PC-3 (cell line): Measurements from ENCODE around the gene MDH1. TPM values are rescaled to one million over a fixed set of nuclear protein-coding genes. Genes with fewer than 3 reads are reported as not detected.

Experiments
- ATAC-seq: fragments of 200-7000 bp; cut with Tn5 transposase; 2 replicates; pipeline ENCODE4 v1.9.1; 2020; ENCODE audit warnings: mild to moderate bottlenecking, moderate library complexity
- Bru-seq: library from RNA; stranded (reverse); fragments of 400-500 nt; gene quantifications from one replicate; lab custom pipeline; 2021; lab: Mats Ljungman, UMichigan
- BruChase-seq, 2 experiments: library from RNA; stranded (reverse); fragments of 400-500 nt; gene quantifications; one replicate each; lab custom pipeline; 2021; lab: Mats Ljungman, UMichigan
- BruUV-seq: library from RNA; stranded (reverse); fragments of 400-500 nt; replicated peaks from 2 replicates; lab custom pipeline; 2021; lab: Mats Ljungman, UMichigan
- CTCF ChIA-PET: fragments of 300-600 bp; sonication (Branson Sonifier 250); formaldehyde crosslinking; loops from one replicate; lab custom pipeline; 2022; ENCODE audit warnings: antibody characterized with exemption; lab: Charles Lee
- POLR2A ChIA-PET: fragments of 300-600 bp; sonication (Branson Sonifier 250); formaldehyde crosslinking; loops from one replicate; lab custom pipeline; 2022; ENCODE audit warnings: antibody characterized with exemption; ENCODE audit not compliant: unreplicated experiment; lab: Charles Lee
- DNase-seq: peaks from one replicate; pipeline ENCODE4 v3.0.0-alpha.2; 2015
- H2AFZ ChIP-seq: fragments of 300-600 bp; sonication (generic); 2 replicates; pipeline ENCODE4 v1.6.0; 2016; ENCODE audit warnings: antibody characterized with exemption, low read length
- H3F3A ChIP-seq: fragments of 300-600 bp; sonication (generic); one replicate; pipeline ENCODE4 v1.6.0; 2017; ENCODE audit warnings: antibody characterized with exemption, low read length, control low read depth, mild to moderate bottlenecking; ENCODE audit not compliant: unreplicated experiment
- H3K27ac ChIP-seq: fragments of 300-600 bp; sonication (generic); 2 replicates; pipeline ENCODE4 v1.5.1; 2016; ENCODE audit warnings: mild to moderate bottlenecking, low read length
- H3K27me3 ChIP-seq: fragments of 300-600 bp; sonication (generic); 2 replicates; pipeline ENCODE4 v1.6.1; 2016; ENCODE audit warnings: low read length, mixed read lengths
- H3K36me3 ChIP-seq: fragments of 300-600 bp; sonication (generic); 2 replicates; pipeline ENCODE4 v1.6.1; 2016; ENCODE audit warnings: low read depth, mixed run types, low read length, mixed read lengths
- H3K4me1 ChIP-seq: fragments of 300-600 bp; sonication (generic); 2 replicates; pipeline ENCODE4 v1.5.1; 2016; ENCODE audit warnings: low read length; ENCODE audit not compliant: insufficient read depth
- H3K4me2 ChIP-seq: fragments of 300-600 bp; sonication (generic); 2 replicates; pipeline ENCODE4 v1.6.0; 2016; ENCODE audit warnings: low read length
- H3K4me3 ChIP-seq: fragments of 300-600 bp; sonication (generic); 2 replicates; pipeline ENCODE4 v1.5.1; 2016; ENCODE audit warnings: mild to moderate bottlenecking, low read length, mixed read lengths
- H3K79me2 ChIP-seq: fragments of 300-600 bp; sonication (generic); 2 replicates; pipeline ENCODE4 v1.6.1; 2017; ENCODE audit warnings: low read length, mixed read lengths
- H3K9ac ChIP-seq: fragments of 300-600 bp; sonication (generic); 2 replicates; pipeline ENCODE4 v1.6.0; 2016; ENCODE audit warnings: mild to moderate bottlenecking, low read length
- H3K9me2 ChIP-seq: fragments of 300-600 bp; sonication (generic); replicated peaks from 2 replicates; pipeline ENCODE4 v1.6.1; 2016; ENCODE audit warnings: mixed run types, low read length, mixed read lengths
- H3K9me3 ChIP-seq: fragments of 300-600 bp; sonication (generic); 2 replicates; pipeline ENCODE4 v1.6.1; 2016; ENCODE audit warnings: low read length, mixed read lengths
- H4K20me1 ChIP-seq: fragments of 300-600 bp; sonication (generic); 2 replicates; pipeline ENCODE4 v1.6.1; 2016; ENCODE audit warnings: low read length, mixed read lengths
- EZH2 ChIP-seq: fragments of 300-600 bp; sonication (generic); IDR thresholded peaks from one replicate; pipeline ENCODE4 v1.6.1; 2017; ENCODE audit warnings: antibody characterized with exemption, mild to moderate bottlenecking, low read length; ENCODE audit not compliant: unreplicated experiment
- EZH2phosphoT487 ChIP-seq: fragments of 300-600 bp; sonication (generic); IDR thresholded peaks from 2 replicates; pipeline ENCODE4 v1.6.1; 2018; ENCODE audit warnings: mild to moderate bottlenecking, antibody characterized with exemption, low read length, borderline replicate concordance
- intact Hi-C: fragments of 100-400 bp; cut with micrococcal nuclease; formaldehyde crosslinking; loops from 2 replicates; pipeline ENCODE4 v1.9.0; 2023
- long read RNA-seq: library from polyadenylated mRNA; unstranded; transcript quantifications from one replicate; pipeline ENCODE4 v2.0.0, GENCODE V29; 2021; ENCODE audit not compliant: unreplicated experiment
- total RNA-seq: library from RNA; depleted of rRNA; stranded (reverse); fragments of >200 nt; gene quantifications from 2 replicates; pipeline ENCODE4 v1.2.3, GENCODE V29; 2014; rRNA removed
- TF ChIP-seq, protein P1 (sequence below): fragments of 300-600 bp; sonication (generic); conservative IDR thresholded peaks from 2 replicates; pipeline ENCODE4 v1.5.1; 2017; ENCODE audit warnings: antibody characterized with exemption, low read depth, mild to moderate bottlenecking, low read length

Gene MDH1
- 249 and 304 TPM in 2 replicates for total RNA-seq
- percentile 90 among the genes with signal in this experiment for Bru-seq, nascent RNA
- percentile 89 among the genes with signal in this experiment for BruChase-seq, experiment 1, labeled RNA remaining after a 6-hour chase
- BruChase-seq, experiment 2, labeled RNA remaining after a 2-hour chase = percentile 88 among the genes with signal in this experiment
- long read RNA-seq, transcript MDH1-201 (9 exons, 1,650 nt) = major isoform, 296 of 308 reads
- long read RNA-seq, partial matches to known transcripts = 0 of 308 reads
- long read RNA-seq, other reads (novel, unspliced or antisense) = 7 of 308 reads

DNA sequence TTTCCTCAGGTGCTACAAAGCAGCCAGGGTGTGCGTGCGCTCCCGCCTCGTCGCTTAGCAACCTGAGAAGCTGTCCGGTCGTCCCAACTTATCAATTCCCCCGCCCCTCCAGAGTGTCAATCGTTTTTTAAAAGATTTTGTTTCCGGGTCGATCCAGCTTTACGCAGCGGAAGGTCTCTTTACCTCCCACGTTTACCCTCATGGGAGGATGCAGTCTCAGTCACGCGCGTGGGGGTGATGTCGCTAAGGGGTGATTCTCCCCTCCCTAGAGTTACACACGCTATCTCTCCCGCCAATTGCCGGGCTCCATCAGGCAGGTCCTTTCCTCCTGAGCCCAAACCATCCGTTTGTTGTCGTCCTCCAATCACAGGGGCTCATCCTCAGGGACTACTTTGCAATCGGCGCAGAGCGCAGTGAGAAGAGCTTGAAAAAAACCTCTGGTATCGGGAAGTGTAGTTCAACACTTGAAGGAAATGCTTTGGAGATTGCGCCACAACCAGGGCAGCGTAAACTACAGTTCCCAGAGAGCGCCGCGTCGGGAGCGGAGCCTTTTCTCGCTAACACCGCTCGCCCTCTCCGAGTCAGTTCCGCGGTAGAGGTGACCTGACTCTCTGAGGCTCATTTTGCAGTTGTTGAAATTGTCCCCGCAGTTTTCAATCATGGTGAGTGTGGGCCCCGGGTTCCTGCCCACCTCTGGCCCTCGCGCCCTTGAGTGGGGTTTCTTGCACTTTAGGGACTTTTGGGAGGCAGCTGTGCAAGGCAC, at the start of gene MDH1, which contains the start of gene WDPCP:
Gene MDH1, plus strand, starts transcription at position 579 of the 763 bp plus-strand sequence. Its CDS starts 81 bp downstream, at position 660.
Gene WDPCP, minus strand, starts transcription at position 93 of the 763 bp plus-strand sequence. CDS start 206 bp downstream, outside the sequence.
- intact Hi-C loops = loop anchor here (1.0 to 5.0 kb wide), 5 partner anchors 26 to 304 kb away; partner anchors contain the start of gene UGP2
- Histone ChIP-seq H3K4me1 (peaks cover 29% of the 10 kb centered on the region), H3K9me3 (no peaks in the 10 kb centered on the region), H3K79me2 (peaks cover 75% of the 10 kb centered on the region), H2AFZ (peak within 1 kb of the TSS; percentile 97), H3K27me3 (no peaks in the 10 kb centered on the region), H3K27ac (peak within 1 kb of the TSS; percentile 73), H3K9ac (peak within 1 kb of the TSS; percentile 82), H4K20me1 (no peaks in the 10 kb centered on the region; the same call in 1 of the 2 replicates), H3K36me3 (no peaks in the 10 kb centered on the region; the same call in 1 of the 2 replicates), H3K9me2 (no peaks in the 10 kb centered on the region), H3F3A (no peaks in the 10 kb centered on the region), H3K4me3 (peak within 1 kb of the TSS; percentile 82), H3K4me2 (peak within 1 kb of the TSS; percentile 89)
- peak; percentile 99 for DNase-seq
- peak; percentile 87 for ATAC-seq
- TF ChIP-seq EZH2phosphoT487 (no peak), EZH2 (no peak)
- TF ChIP-seq, protein P1, sequence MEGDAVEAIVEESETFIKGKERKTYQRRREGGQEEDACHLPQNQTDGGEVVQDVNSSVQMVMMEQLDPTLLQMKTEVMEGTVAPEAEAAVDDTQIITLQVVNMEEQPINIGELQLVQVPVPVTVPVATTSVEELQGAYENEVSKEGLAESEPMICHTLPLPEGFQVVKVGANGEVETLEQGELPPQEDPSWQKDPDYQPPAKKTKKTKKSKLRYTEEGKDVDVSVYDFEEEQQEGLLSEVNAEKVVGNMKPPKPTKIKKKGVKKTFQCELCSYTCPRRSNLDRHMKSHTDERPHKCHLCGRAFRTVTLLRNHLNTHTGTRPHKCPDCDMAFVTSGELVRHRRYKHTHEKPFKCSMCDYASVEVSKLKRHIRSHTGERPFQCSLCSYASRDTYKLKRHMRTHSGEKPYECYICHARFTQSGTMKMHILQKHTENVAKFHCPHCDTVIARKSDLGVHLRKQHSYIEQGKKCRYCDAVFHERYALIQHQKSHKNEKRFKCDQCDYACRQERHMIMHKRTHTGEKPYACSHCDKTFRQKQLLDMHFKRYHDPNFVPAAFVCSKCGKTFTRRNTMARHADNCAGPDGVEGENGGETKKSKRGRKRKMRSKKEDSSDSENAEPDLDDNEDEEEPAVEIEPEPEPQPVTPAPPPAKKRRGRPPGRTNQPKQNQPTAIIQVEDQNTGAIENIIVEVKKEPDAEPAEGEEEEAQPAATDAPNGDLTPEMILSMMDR = no peak
- POLR2A ChIA-PET = interaction anchor here (0.5 to 0.9 kb wide), 4 partner anchors 27 to 253 kb away, joined by 3 to 6 read pairs (median 3); partner anchors contain the start of gene UGP2
- BruUV-seq = no TSS peak
- CTCF ChIA-PET = no interaction called here

DNA sequence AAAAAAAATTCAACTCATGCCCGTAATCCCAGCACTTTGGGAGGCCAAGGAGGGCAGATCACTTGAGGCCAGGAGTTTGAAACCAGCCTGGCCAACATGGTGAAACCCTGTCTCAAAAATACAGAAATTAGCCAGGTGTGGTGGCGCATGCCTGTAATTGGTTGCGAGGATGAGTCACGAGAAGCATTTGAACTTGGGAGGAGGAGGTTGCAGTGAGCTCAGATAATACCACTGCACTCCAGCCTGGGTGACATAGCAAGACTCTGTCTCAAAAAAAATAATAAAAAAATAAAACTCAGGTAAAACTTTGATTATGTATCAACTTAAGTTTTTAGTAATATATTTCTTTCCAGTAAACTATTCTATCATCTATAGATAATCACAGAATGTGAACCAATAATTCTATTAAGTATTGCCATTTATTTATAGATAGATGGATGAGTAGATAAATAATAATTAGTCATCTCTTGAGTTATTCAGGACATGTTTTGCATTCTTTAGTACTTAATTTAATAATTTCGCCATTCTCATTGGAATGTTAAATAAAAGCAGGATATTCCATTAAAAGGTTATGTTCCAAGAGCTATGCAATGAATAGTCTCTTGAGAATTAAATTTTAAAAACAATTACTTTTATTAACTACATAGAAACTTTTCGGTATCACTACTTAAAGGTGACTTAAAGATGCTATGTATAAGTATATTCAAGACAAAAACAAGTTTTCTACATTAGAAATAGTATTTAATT, 49.2 kb upstream of the MDH1 start:
- Histone ChIP-seq H3K9me3 (no peaks in the 10 kb centered on the region), H3K4me2 (no peak overlapping the region), H3K79me2 (no peaks in the 10 kb centered on the region), H4K20me1 (no peaks in the 10 kb centered on the region), H3K27ac (no peak overlapping the region), H3F3A (no peaks in the 10 kb centered on the region), H2AFZ (no peak overlapping the region), H3K36me3 (no peaks in the 10 kb centered on the region), H3K4me1 (no peaks in the 10 kb centered on the region), H3K9me2 (no peaks in the 10 kb centered on the region), H3K27me3 (no peaks in the 10 kb centered on the region), H3K9ac (no peak overlapping the region), H3K4me3 (no peak overlapping the region)
- no TSS peak for BruUV-seq
- intact Hi-C loops = loop anchor here (10.0 kb wide), 2 partner anchors 45 to 755 kb away; no protein-coding TSS in a partner anchor
- ChIA-PET POLR2A (no interaction called here), CTCF (no interaction called here)
- DNase-seq (no peak), ATAC-seq (no peak)
- TF ChIP-seq EZH2phosphoT487 (no peak), EZH2 (no peak)
- TF ChIP-seq, protein P1 = no peak
